SH-SY5Y (cell line): Measurements from ENCODE around the gene SNX17.

Experiments used
- GATA2 ChIP-seq: IDR thresholded peaks from 2 replicates; pipeline ENCODE4 v1.6.1; 2011; ENCODE audit warnings: mild to moderate bottlenecking, low read depth, low read length
- GATA3 ChIP-seq: IDR thresholded peaks from 2 replicates; pipeline ENCODE4 v1.6.1; 2011; ENCODE audit warnings: low read depth, mild to moderate bottlenecking, low read length, moderate library complexity

Gene SNX17

DNA sequence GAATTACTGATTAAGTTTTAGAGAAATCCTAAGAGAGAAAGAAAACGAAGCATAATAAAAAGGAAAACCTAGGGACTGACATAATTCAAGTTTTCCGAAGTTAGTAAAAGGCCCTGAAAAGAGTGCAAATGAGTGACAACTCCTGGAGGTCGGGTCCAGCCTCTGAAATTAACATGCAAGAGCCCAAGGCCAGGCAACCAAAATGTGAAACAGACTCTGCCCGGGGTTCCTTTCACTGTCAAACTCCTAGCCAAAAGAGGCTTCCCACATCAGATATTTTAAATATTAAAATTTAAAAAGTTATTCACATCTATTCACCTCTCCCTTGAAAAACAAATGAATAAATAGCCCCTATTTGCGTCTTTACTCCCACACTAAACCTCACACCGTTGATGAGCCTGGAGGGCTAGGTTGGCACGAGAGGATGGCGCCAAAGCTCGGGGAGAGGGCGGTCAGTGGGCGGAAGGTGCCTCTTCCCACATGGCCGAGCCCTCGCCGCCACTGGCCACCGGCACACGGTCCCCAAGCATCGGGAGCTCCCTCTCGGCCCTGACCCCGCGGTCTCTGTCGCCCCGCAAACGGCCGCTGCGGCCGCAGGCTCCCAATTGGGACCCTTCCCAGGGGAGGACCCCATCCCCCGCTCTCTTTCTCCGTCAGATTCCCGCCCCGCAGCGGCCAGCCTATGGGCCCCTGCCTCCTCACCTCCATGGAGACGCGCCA, 38.3 kb downstream of the SNX17 start:
- TF ChIP-seq GATA3, result no peak
- no peak for TF ChIP-seq GATA2

DNA sequence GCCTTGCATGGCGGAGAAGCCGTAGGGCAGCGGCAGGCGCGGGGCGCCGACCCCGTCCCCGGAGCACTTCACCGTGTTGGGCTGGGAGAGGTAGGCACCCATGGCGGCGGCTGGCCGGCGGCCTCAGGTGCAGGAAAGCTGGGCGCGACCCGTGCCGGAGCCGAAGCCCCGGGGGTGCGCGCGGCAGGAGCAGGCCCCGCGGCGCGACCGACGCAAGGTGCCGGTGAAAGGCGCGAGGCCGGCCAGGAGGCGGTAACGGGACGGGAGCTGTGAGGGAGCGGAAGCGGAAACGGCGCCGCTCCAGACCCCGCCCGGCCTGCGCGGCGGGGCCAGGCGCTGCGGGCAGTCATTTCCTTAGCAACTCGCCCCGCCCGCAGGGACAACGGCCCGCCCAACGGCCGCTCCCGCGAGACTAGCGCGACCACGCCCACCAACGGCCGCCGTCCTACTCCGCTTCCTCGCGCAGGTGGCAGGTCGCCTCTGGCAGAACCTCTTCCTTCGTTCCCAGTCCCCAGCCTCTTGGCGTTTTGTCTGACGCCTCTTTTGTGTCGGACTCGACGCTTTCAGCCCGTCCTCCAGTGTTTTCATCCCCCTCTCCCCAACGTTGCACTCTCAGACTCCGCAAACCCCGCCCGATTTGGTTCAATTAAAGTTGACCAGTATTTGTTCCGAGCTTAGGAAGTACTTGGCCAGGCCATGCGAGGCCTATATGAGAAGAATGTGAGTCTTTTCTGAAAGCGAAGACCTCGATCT, 39.1 kb downstream of the SNX17 start, which contains the start of gene PPM1G:
Gene PPM1G (minus strand): TSS at position 271 of the 753 bp plus-strand sequence. CDS start 169 bp downstream, at position 102.
- TF ChIP-seq GATA2 (no peak), GATA3 (no peak)

DNA sequence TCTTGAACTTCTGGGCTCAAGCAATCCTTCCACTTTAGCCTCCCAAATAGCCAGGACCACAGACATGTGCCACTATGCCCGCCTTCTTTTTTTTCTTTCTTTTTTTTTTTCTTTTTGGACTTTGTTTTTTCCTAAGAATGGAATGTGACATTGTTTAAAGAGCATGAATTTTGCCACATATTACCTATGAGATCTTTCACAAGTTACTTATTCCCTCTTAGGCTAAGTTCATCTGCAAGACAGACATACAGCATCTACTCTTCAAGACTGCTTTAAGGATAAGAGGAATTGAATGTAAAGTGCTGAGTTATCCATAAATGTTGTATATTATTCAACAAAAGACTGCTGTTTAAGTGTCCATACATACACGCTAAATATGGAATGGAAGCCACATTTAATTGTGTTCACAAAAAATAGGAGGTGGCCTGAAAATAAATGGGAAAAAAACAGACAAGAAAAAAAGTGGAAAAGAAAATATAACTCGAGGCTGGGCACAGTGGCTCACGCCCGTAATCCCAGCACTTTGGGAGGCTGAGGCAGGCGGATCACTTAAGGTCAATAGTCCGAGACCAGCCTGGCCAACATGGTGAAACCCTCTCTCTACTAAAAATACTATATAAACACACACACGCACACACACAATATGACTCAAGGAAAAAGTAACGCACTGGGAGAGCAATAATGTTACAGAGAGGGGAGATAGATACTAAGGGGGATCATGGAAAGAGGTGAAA, 42.2 kb downstream of the SNX17 start:
- TF ChIP-seq GATA3, result no peak
- TF ChIP-seq GATA2, result no peak

DNA sequence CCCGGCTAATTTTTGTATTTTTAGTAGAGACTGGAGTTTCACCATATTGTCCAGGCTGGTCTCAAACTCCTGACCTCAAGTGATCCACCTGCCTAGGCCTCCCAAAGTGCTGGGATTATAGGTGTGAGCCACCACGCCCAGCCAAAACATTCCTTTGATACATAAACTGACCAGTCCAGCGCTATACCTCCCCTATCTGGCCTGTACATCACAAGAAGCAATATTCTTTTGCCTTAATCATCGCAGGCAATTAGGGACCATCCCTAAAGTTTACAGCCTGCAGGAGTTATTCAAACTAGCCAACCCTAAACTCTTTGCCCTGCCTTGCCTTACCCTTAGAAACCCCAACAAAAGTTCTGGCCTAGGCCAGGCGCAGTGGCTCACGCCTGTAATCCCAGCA, 45.7 kb downstream of the SNX17 start:
- TF ChIP-seq GATA3 (no peak), GATA2 (no peak)

DNA sequence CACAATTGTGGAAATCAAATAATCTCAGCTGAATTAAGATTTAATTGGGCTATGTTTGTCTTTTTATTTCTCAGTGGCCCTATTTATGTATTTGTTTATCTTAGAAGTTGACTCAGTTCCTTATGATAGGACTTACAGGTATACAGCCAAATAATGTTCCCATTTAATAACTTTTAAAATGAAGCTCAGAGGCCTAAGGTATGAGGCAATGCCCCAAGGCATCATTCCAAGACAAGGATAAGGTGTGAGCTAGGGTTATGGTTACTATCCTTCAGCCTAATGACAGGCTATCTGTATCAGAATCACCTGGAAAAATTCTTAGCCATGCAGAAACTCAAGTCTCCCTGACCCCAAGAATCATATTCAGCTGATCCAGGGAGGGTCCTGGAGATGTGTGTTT, 50.6 kb downstream of the SNX17 start:
- TF ChIP-seq GATA3 (no peak), GATA2 (no peak)

DNA sequence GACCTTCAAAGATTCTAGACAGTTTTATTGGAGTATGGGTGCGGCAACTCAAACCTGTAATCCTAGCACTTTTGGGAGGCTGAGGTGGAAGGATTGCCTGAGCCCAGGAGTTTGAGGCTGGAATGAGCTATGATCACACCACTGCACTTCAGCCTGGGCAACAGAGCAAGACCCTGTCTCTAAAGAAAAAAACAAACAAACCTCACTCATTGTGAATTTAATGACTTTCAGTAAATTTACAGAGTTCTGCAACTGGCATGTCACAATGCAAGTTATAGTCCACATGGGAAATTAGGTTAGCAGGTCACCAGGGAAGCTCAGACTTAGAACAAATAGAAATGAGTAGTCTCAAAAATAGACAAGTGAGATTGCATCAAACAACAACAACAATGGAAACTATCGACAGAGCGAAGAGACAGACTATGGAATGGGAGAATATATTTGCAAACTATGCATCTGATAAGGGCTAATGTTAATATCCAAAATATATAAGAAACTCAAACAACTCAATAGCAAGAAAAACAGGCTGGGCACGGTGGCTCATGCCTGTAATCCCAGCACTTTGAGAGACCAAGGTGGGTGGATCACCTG, 51.3 kb downstream of the SNX17 start:
- TF ChIP-seq GATA2 (no peak), GATA3 (no peak)

DNA sequence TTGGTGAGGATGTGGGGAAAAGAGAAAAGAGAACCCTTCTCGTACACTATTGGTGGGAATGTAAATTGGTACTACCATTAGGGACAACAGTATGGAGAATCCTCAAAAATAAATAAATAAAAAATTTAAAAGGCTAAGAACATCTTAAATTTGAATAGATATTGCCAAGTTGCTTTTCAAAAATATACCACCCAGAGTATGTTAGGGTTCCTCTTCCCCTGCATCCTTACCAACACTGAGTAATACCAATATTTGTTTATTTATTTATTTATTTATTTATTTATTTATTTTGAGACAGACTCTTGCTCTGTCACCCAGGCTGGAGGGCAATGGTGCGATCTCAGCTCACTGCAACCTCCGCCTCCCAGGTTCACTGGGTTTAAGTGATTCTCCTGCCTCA, 52.5 kb downstream of the SNX17 start:
- TF ChIP-seq GATA3, result no peak
- no peak for TF ChIP-seq GATA2
